Skeletal muscle satellite cell (primary cell): ENCODE results near the gene TTYH3.
"Not testable (repeated sequence)": the region's sequence is repeated elsewhere in the genome, so short reads cannot be mapped to it uniquely, and the experiment has no call there.

Experiments used
- H3K27me3 ChIP-seq: 2 replicates; pipeline ENCODE4 v1.7.0; 2013; ENCODE audit warnings: low read length; ENCODE audit not compliant: control insufficient read depth, insufficient read depth
- H3K36me3 ChIP-seq: 2 replicates; pipeline ENCODE4 v1.7.0; 2013; ENCODE audit warnings: mild to moderate bottlenecking, control low read depth, low read length; ENCODE audit not compliant: insufficient read depth
- H3K4me1 ChIP-seq: 2 replicates; pipeline ENCODE4 v1.7.0; 2013; ENCODE audit warnings: low read length; ENCODE audit not compliant: control insufficient read depth, insufficient read depth
- H3K4me2 ChIP-seq: 2 replicates; pipeline ENCODE4 v1.7.0; 2013; ENCODE audit warnings: mild to moderate bottlenecking, low read length
- H3K4me3 ChIP-seq: 2 replicates; pipeline ENCODE4 v1.7.0; 2013; ENCODE audit warnings: low read length
- H3K9ac ChIP-seq: 2 replicates; pipeline ENCODE4 v1.7.0; 2013; ENCODE audit warnings: mild to moderate bottlenecking, low read depth, low read length, moderate library complexity
- H3K9me3 ChIP-seq: replicated peaks from 2 replicates; pipeline ENCODE4 v1.7.0; 2013; ENCODE audit warnings: mild to moderate bottlenecking, control low read depth, low read length

Gene TTYH3

DNA sequence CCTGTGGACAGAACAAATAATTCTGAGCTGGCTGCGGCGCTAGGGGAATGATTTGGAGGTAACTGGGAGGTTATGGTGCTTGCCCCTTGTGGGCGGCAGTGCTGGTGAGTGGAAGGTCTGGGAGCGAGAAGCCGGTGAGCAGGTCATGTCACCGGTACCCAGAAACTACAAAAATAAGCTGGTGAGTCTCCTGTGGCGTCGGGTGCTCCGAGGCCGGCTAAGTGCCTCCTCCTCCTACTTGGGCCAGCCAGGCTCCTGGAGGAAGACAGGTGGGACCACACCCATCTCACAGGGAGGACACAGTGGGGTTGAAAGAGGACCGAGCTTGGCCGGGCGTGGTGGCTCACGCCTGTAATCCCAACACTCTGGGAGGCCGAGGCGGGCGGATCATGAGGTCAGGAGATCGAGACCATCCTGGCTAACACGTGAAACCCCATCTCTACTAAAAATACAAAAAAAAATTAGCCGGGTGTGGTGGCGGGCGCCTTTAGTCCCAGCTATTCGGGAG is 60.2 kb downstream of the TTYH3 start:
- not testable (repeated sequence) for H3K4me2 ChIP-seq, H3K36me3 ChIP-seq, H3K9ac ChIP-seq, H3K9me3 ChIP-seq, H3K4me3 ChIP-seq
- Histone ChIP-seq H3K27me3 (peaks cover 11% of the 10 kb centered on the region), H3K4me1 (peaks cover 29% of the 10 kb centered on the region)

DNA sequence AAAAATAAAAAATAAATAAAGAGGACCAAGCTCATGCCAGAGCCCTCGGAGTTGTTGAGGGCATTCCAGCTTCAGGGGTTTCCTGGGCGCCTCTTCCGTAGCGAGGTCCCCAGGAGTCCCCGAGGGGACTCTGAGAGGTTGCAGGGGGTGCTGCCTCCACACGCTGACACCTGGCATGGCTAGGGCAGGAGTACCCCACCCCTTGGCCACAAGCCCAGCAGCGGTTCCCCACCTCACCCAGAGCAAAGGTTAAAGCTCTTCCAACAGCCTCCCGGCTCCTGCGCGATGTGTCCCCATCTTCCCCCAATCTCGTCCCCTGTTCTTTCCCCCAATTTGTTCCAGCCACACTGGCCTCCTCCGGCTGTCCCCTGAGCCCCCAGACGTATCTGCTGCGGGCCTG is 60.8 kb downstream of the TTYH3 start:
- Histone ChIP-seq H3K4me3 (no peak overlapping the region), H3K9me3 (no peaks in the 10 kb centered on the region), H3K4me2 (no peak overlapping the region), H3K27me3 (peaks cover 8% of the 10 kb centered on the region), H3K36me3 (no peaks in the 10 kb centered on the region), H3K4me1 (peaks cover 23% of the 10 kb centered on the region), H3K9ac (no peak overlapping the region)

DNA sequence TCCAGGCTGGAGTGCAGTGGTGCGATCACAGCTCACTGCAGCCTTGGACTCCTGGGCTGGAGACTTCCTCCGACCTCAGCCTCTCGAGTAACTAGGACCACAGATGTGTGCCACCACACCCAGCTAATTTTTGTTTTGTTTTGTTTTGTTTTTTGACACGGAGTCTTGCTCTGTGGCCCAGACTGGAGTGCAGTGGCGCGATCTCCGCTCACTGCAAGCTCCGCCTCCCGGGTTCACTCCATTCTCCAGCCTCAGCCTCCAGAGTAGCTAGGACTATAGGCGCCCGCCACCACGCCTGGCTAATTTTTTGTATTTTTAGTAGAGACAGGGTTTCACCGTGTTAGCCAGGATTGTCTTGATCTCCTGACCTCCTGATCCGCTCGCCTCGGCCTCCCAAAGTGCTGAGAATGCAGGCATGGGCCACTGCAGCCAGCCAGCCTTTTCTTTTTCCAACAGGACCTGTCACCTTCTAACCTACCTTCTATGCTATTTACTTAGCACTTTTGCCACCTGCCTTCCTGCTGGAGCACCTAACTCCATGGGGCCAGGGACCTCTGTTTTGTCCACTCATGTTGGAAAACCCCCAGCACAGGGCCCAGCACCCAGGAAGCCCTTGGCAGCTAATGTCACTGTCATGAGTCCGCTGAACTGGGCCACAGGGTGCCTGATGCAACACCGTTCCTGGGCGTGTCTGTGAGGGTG is 61.8 kb downstream of the TTYH3 start:
- H3K36me3 ChIP-seq, H3K9me3 ChIP-seq, H3K4me3 ChIP-seq, H3K9ac ChIP-seq, H3K27me3 ChIP-seq, H3K4me2 ChIP-seq: not testable (repeated sequence)
- H3K4me1 ChIP-seq: peaks cover 14% of the 10 kb centered on the region

DNA sequence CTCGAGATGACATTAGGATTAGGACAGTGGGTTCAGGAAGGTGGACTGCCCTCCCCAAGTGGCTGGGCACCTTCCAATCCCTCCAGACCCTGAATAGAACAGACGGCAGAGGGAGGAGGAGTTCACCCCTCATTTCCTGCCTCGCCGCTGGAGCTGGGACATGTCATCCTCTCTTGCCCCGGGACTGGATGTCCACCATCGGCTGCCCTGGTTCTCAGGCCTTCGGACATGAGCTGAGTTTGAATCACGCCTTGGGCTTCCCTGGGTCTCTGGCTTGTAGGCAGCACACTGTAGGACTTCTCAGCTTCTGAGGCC is 62.3 kb downstream of the TTYH3 start:
- not testable (repeated sequence) for H3K36me3 ChIP-seq, H3K27me3 ChIP-seq, H3K4me2 ChIP-seq, H3K9me3 ChIP-seq, H3K4me1 ChIP-seq, H3K4me3 ChIP-seq, H3K9ac ChIP-seq

DNA sequence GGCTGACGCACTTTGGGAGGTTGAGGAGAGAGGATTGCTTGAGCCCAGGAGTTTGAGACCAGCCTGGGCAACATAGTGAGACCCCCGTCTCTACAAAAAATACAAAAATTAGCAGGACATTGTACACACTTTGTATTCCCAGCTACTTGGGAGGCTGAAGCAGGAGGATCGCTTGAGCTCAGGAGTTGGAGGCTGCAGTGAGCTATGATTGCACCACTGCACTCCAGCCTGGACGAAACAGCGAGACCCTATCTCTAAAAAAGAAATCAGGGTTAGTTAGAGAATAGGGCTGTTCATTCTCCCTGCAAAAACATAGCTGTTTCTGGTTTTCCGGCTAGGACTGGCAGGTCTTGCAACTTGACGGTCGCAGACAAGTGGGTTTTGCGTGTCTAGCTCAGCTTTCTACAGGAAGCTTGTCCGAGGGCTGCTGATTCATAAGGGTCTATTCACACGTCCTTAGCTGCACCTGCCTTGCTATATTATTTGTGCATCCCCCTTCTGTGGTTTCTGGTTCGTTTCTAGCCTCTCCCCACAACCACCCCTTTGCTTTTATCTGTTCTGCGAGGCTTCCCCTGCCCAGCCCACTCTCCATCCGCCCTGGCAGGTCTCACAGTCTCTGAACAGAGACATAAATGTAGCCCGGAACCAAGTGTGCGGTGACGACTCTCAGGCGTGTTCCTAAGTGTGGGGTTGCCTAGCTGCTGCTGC is 66.9 kb downstream of the TTYH3 start:
- Histone ChIP-seq H3K9me3 (no peaks in the 10 kb centered on the region), H3K4me2 (no peak overlapping the region), H3K4me1 (peaks cover 8% of the 10 kb centered on the region), H3K36me3 (no peaks in the 10 kb centered on the region), H3K27me3 (peaks cover 8% of the 10 kb centered on the region), H3K9ac (no peak overlapping the region), H3K4me3 (no peak overlapping the region)

DNA sequence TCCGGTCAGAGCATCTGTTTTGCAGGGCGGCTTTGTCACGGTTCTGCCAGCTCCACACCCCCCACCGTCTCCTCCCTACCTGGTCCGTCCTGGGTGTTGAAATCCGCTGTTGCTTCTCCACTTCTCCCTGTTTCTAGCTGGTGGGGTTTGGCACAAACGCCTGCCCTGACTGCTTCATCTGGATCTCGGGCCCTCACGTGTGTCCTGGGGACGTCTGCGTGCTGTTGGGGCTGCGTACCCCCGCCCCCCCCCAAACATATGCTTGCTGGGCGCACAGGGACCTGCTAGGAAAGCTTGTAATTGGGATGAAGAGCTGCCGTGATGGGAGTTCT is 67.5 kb downstream of the TTYH3 start:
- Histone ChIP-seq H3K9me3 (no peaks in the 10 kb centered on the region), H3K9ac (no peak overlapping the region), H3K27me3 (peaks cover 8% of the 10 kb centered on the region), H3K4me2 (no peak overlapping the region), H3K36me3 (no peaks in the 10 kb centered on the region), H3K4me1 (peaks cover 8% of the 10 kb centered on the region), H3K4me3 (no peak overlapping the region)

DNA sequence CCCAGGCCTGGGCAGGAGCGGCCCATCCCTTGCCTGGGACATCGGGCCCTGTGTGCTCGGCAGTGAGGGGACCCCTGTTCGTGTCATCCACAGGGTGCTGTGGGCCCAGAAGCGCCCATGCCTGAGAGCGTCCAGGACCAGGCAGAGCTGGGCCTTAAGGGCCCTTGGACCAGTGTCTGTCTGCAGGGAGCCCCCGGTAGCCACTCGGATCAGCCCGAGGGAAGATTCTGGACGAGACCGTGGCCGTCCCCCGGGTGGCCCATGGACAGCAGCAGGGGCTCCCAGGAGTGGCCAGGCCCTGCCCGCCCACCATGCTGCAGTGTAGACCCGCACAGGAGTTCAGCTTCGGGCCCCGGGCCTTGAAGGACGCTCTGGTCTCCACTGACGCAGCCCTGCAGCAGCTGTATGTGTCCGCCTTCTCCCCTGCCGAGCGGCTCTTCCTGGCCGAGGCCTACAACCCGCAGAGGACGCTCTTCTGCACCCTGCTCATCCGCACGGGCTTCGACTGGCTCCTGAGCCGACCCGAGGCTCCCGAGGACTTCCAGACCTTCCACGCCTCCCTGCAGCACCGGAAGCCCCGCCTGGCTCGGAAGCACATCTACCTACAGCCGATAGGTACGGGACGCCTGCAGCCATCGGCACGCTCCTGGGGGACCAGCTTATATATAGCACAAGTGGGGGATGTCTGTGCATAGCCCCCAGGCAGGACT is 68.5 kb downstream of the TTYH3 start:
- Histone ChIP-seq H3K36me3 (no peaks in the 10 kb centered on the region), H3K9ac (no peak overlapping the region), H3K4me1 (peaks cover 8% of the 10 kb centered on the region), H3K4me3 (no peak overlapping the region), H3K4me2 (no peak overlapping the region), H3K9me3 (no peaks in the 10 kb centered on the region), H3K27me3 (peaks cover 8% of the 10 kb centered on the region)

DNA sequence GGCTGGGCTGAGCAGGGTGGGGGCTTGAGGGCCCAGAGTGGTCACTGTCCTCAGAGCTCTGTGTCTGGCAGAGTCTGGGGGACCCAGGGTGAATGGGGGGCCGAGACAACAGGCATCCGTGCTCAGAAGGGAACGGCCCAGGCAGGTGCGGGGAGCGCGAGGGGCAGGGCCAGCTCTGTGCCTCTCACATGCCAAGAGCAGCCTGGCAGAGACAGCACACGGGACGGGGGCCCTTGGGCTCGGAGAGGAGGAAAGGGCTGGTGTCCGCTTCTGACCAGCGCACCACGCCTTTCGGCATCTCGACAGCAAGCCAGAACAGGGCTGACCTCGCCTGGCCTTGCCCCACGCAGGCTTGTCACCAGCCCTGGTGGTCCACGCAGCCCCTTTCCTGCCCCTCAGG is 69.6 kb downstream of the TTYH3 start:
- no peaks in the 10 kb centered on the region for H3K9me3 ChIP-seq
- no peaks in the 10 kb centered on the region for H3K36me3 ChIP-seq
- no peak overlapping the region for H3K4me3 ChIP-seq
- peaks cover 8% of the 10 kb centered on the region for H3K27me3 ChIP-seq
- H3K4me2 ChIP-seq: peak overlapping the region; percentile 46
- no peak overlapping the region for H3K9ac ChIP-seq
- peaks cover 8% of the 10 kb centered on the region for H3K4me1 ChIP-seq

DNA sequence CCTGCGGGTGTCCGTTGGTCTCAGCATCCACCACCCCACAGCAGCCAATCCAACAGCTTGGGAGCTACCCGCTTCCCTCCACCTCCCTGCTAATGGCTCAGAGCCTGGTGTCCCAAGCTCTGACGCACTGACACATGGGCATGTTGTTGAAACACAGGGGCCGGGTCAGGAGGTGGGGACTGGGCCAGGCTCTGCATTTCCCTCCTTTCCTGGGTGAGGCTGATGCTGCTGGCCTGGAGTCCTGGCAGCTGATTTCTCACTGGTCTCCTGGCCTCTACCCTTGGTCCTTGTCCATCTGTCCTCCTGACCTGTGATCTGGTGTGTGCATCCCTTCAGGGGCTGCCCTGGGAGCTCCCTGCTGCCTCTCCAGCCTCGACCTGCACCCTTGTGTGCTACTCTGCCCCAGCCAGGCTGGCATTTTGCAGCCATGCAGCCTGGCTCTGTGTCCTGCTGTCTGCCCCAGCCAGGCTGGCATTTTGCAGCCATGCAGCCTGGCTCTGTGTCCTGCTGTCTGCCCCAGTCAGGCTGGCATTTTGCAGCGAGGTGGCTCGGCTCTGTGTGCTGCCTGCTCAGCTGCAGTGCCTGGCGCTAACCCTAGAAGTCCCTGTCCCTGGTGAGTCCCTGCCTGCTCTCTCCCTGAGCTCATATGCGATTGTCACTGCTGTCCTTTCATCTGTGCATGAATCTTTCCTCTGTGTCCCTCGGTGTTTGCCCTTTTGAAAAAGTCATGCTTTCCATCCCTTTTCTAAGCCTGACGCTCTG is 70.2 kb downstream of the TTYH3 start:
- Histone ChIP-seq H3K4me3 (no peak overlapping the region), H3K9ac (no peak overlapping the region), H3K4me2 (peak overlapping the region; percentile 46), H3K4me1 (peaks cover 8% of the 10 kb centered on the region), H3K36me3 (no peaks in the 10 kb centered on the region), H3K27me3 (peaks cover 8% of the 10 kb centered on the region), H3K9me3 (no peaks in the 10 kb centered on the region)

DNA sequence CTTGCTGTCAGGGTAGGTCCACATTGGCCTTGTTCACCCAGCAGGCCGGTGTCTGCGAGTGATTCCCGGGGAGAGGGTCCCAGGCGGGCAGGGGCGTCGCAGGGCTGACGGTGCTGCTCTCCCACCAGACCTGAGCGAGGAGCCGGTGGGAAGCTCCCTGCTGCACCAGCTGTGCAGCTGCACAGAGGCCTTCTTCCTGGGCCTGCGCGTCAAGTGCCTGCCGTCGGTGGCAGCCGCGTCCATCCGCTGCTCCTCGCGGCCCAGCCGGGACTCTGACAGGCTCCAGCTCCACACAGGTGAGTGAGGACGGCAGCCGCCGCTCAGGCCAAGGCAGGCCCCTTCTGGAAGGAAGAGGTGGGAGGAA is 70.8 kb downstream of the TTYH3 start:
- H3K27me3 ChIP-seq: peaks cover 8% of the 10 kb centered on the region
- peaks cover 8% of the 10 kb centered on the region for H3K4me1 ChIP-seq
- no peak overlapping the region for H3K4me3 ChIP-seq
- no peaks in the 10 kb centered on the region for H3K9me3 ChIP-seq
- no peak overlapping the region for H3K4me2 ChIP-seq
- H3K9ac ChIP-seq: no peak overlapping the region
- H3K36me3 ChIP-seq: no peaks in the 10 kb centered on the region

DNA sequence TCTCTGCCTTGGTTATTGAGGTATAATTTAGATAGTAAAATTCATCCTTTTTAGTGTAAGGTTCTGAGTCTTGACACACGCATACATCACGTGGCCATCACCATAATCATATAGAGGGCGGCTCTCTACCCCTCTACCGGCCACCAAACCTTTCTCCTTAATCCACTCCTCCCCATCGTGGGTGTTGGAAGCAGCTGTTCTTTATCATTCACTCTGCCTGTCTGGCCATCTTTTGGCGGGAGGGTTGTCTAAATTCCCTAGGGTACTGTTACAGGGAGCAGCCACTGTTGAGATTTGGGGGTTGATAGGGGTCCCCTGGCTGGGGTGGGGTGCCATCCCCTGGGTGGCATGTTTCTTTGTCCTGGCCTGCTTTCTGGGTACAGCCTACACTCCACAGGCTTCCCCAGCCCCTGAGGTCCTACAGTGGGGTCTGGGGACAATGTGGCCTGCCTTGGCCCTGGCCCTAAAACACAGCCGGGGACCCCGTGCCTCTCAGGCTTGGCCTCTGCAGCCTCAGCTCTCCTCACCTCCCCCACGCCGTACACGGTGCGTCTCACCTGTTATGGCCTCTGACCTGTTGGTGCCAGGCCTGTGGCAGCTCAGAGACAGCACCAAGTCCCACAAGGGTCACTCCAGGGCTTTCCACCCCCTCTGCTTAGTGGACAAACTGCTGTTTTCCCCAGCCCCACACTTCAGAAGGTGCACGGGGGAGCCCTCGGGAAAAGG is 73.7 kb downstream of the TTYH3 start:
- Histone ChIP-seq H3K36me3 (no peaks in the 10 kb centered on the region), H3K9ac (no peak overlapping the region), H3K4me2 (no peak overlapping the region), H3K4me3 (no peak overlapping the region), H3K4me1 (peaks cover 14% of the 10 kb centered on the region), H3K27me3 (peaks cover 3% of the 10 kb centered on the region), H3K9me3 (no peaks in the 10 kb centered on the region)
